Liver (tissue), 9 donors: ENCODE results near the gene ACOT7. TPM values are rescaled to one million over a fixed set of nuclear protein-coding genes. Genes with fewer than 3 reads are reported as not detected.

Experiments used
- DNase-seq: peaks from one replicate; pipeline ENCODE4 v3.0.0-alpha.2; 2017; ENCODE audit warnings: low spot score
- H3K27ac ChIP-seq, 2 donors: one replicate each; pipeline ENCODE4 v1.7.0; 2013; ENCODE audit warnings: inconsistent platforms in 2 of 2, low read length in 2 of 2, control low read depth in 1 of 2, low read depth in 1 of 2, mild to moderate bottlenecking in 1 of 2
- H3K27me3 ChIP-seq, 4 donors: one replicate each; pipeline versions ENCODE4 v1.6.1 to v1.7.0; 2013; ENCODE audit warnings: low read length in 3 of 4, inconsistent platforms in 1 of 4, mild to moderate bottlenecking in 1 of 4, moderate library complexity in 1 of 4; ENCODE audit not compliant: control insufficient read depth in 4 of 4, insufficient read depth in 4 of 4
- H3K36me3 ChIP-seq, 4 donors: one replicate each; pipeline versions ENCODE4 v1.6.1 to v1.7.0; 2013; ENCODE audit warnings: low read length in 3 of 4, mild to moderate bottlenecking in 3 of 4, low read depth in 1 of 4, moderate library complexity in 1 of 4; ENCODE audit not compliant: control insufficient read depth in 4 of 4, insufficient read depth in 3 of 4
- H3K4me1 ChIP-seq, 4 donors: one replicate each; pipeline versions ENCODE4 v1.6.1 to v1.7.0; 2013; ENCODE audit warnings: low read length in 3 of 4, mild to moderate bottlenecking in 3 of 4, moderate library complexity in 1 of 4; ENCODE audit not compliant: control insufficient read depth in 4 of 4, insufficient read depth in 4 of 4
- H3K4me3 ChIP-seq, 3 donors: one replicate each; pipeline versions ENCODE4 v1.6.1 to v1.7.0; 2013; ENCODE audit warnings: low read length in 3 of 3, control low read depth in 1 of 3, low read depth in 1 of 3, mild to moderate bottlenecking in 1 of 3
- H3K9ac ChIP-seq, 2 donors: one replicate each; pipeline ENCODE4 v1.7.0; 2013; ENCODE audit warnings: low read length in 2 of 2, mild to moderate bottlenecking in 2 of 2, moderate library complexity in 2 of 2, control low read depth in 1 of 2, low read depth in 1 of 2
- H3K9me3 ChIP-seq, 4 donors: one replicate each; pipeline versions ENCODE4 v1.6.1 to v1.7.0; 2013; ENCODE audit warnings: low read length in 3 of 4; ENCODE audit not compliant: control insufficient read depth in 4 of 4
- EGR1 ChIP-seq, 2 donors: IDR thresholded peaks; 2 replicates each; pipeline ENCODE4 v1.6.1; 2016 to 2018; ENCODE audit warnings: antibody characterized with exemption in 2 of 2, low read depth in 2 of 2
- FOXA1 ChIP-seq: IDR thresholded peaks from 2 replicates; pipeline ENCODE4 v1.6.1; 2016; ENCODE audit warnings: antibody characterized with exemption
- FOXA2 ChIP-seq: IDR thresholded peaks from 2 replicates; pipeline ENCODE4 v1.6.1; 2016; ENCODE audit warnings: antibody characterized with exemption
- GABPA ChIP-seq, 2 donors: IDR thresholded peaks in 1 of 2; conservative IDR thresholded peaks in 1 of 2; 2 replicates each; pipeline ENCODE4 v1.6.1; 2016; ENCODE audit warnings: antibody characterized with exemption in 2 of 2, mild to moderate bottlenecking in 1 of 2, moderate library complexity in 1 of 2
- HNF4A ChIP-seq, 2 donors: conservative IDR thresholded peaks; 2 replicates each; pipeline ENCODE4 v1.6.1; 2016; ENCODE audit warnings: antibody characterized with exemption in 2 of 2, mild to moderate bottlenecking in 2 of 2
- HNF4G ChIP-seq: IDR thresholded peaks from 2 replicates; pipeline ENCODE4 v1.6.1; 2016; ENCODE audit warnings: antibody characterized with exemption
- JUND ChIP-seq, 2 donors: IDR thresholded peaks; 2 replicates each; pipeline ENCODE4 v1.6.1; 2016; ENCODE audit warnings: antibody characterized with exemption in 2 of 2
- NR2F2 ChIP-seq: IDR thresholded peaks from 2 replicates; pipeline ENCODE4 v1.6.1; 2016; ENCODE audit warnings: antibody characterized with exemption
- RAD21 ChIP-seq, 2 donors: IDR thresholded peaks; 2 replicates each; pipeline ENCODE4 v1.6.1; 2016; ENCODE audit warnings: antibody characterized with exemption in 2 of 2, mild to moderate bottlenecking in 2 of 2
- RXRA ChIP-seq, 2 donors: IDR thresholded peaks; 2 replicates each; pipeline ENCODE4 v1.6.1; 2017 to 2018; ENCODE audit warnings: antibody characterized with exemption in 2 of 2, mild to moderate bottlenecking in 1 of 2
- SP1 ChIP-seq: IDR thresholded peaks from 2 replicates; pipeline ENCODE4 v1.6.1; 2018; ENCODE audit warnings: antibody characterized with exemption, mild to moderate bottlenecking
- TAF1 ChIP-seq: conservative IDR thresholded peaks from 2 replicates; pipeline ENCODE4 v1.6.1; 2016; ENCODE audit warnings: antibody characterized with exemption, mild to moderate bottlenecking
- YY1 ChIP-seq: IDR thresholded peaks from 2 replicates; pipeline ENCODE4 v1.6.1; 2016; ENCODE audit warnings: antibody characterized with exemption, mild to moderate bottlenecking
- WGBS: extraction: QIAGEN DNeasy Blood & Tissue Kit; methylation state at CpG from one replicate; pipeline ENCODE4 v1.1.7; 2013; 5-methylcytosine and 5-hydroxymethylcytosine counted together
- polyA plus RNA-seq, 2 donors: library from polyadenylated mRNA; stranded (reverse) in 1 of 2; unstranded in 1 of 2; fragments of 200-250 nt in 1 of 2; fragments of >200 nt in 1 of 2; fragmentation: Nextera tagmentation in 1 of 2; extraction: Ambion mirVana in 1 of 2; gene quantifications; one replicate each; pipeline versions ENCODE4 v1.2.1 to v1.2.3, GENCODE V29; 2013 to 2015
- total RNA-seq, 2 donors: library from RNA; depleted of rRNA; stranded (reverse); fragments of >200 nt; gene quantifications; one replicate each; pipeline ENCODE4 v1.2.3, GENCODE V29; 2014
- TF ChIP-seq, protein P1 (sequence below): IDR thresholded peaks from 2 replicates; pipeline ENCODE4 v1.6.1; 2016; ENCODE audit warnings: antibody characterized with exemption
- TF ChIP-seq, protein P2 (sequence below): IDR thresholded peaks from 2 replicates; pipeline ENCODE4 v1.6.1; 2016; ENCODE audit warnings: antibody characterized with exemption, mild to moderate bottlenecking
- TF ChIP-seq, protein P3 (sequence below): IDR thresholded peaks from 2 replicates; pipeline ENCODE4 v1.6.1; 2016; ENCODE audit warnings: antibody characterized with exemption
- TF ChIP-seq, protein P4 (sequence below): IDR thresholded peaks from 2 replicates; pipeline ENCODE4 v1.6.1; 2016; ENCODE audit warnings: antibody characterized with exemption
- TF ChIP-seq, protein P5 (sequence below): fragments of 150-350 bp; IDR thresholded peaks from 2 replicates; pipeline ENCODE4 v1.5.1; 2017; ENCODE audit warnings: improper control_type of control experiment, low read depth, low read length; ENCODE audit not compliant: missing input control
- donor health status: healthy.
- donor health status: healthy.
- donor health status: healthy.
- donor health status: healthy.
- donor health status: healthy.

The ACOT7 gene
- total and polyA plus RNA-seq, 4 donors: 8.7 to 14.4 (median 10.4) TPM

DNA sequence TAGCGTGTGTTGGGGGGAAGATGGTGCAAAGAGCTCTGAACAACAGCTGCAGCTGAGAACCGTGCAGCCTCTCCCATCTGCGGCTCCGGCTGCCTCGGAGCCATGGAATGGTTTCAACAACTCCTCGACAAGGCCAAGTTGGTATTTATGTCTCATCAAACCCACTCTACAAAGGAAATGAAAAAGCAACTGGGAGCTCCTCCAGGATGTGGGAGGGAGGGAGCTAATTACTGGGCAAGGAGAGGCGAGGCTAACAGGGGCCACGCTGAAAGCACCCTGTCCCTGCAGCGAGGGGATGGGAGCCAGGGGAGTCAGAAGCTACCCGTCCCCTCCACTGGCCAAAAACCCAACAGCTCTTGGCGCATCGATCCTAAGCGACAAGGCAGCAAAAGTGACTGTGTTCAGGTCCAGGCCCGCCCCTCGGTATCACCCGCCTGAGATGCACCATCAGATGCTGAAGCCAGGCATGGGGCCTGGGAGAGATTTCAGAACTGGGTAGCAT, 63.1 kb downstream of the ACOT7 start:
- DNase-seq: no peak
- H3K4me1 ChIP-seq: no peaks in the 10 kb centered on the region
- H3K9me3 ChIP-seq: no peaks in the 10 kb centered on the region
- TF ChIP-seq TAF1: no peak
- no peak for TF ChIP-seq SP1
- TF ChIP-seq, protein P1, sequence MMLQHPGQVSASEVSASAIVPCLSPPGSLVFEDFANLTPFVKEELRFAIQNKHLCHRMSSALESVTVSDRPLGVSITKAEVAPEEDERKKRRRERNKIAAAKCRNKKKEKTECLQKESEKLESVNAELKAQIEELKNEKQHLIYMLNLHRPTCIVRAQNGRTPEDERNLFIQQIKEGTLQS: no peak
- TF ChIP-seq YY1: no peak
- WGBS: 92% methylated on average over 16 of the region's 16 CpGs
- H3K27ac ChIP-seq: no peak overlapping the region
- H3K36me3 ChIP-seq: peaks cover 0 to 17% (median 7%) of the 10 kb centered on the region in 4 donors
- no peaks in the 10 kb centered on the region for H3K27me3 ChIP-seq
- H3K4me3 ChIP-seq: no peak overlapping the region
- H3K9ac ChIP-seq: no peak overlapping the region

DNA sequence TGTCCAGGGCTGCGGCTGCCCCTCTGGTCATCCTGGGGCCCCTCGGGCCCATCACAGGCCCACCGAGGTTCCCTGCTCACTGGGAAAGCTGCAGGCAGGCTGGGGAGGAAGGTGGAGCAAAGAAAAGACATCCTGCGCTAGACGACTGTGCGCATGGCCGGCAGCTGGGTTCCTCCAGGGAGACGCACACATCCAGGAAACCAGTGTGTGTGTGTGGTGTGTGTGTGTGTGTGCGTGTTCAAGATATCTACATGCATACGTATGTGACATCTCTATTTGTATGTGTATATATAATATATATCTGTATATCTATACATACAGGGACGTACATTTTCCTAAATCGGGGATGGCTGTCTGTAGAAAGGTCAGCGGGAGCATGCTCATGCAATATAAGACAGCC, 63.7 kb downstream of the ACOT7 start:
- no peak overlapping the region for H3K27ac ChIP-seq
- H3K4me3 ChIP-seq: no peak overlapping the region
- no peaks in the 10 kb centered on the region for H3K4me1 ChIP-seq
- WGBS: 86% methylated on average over 13 of the region's 13 CpGs
- TF ChIP-seq FOXA1: no peak
- TF ChIP-seq EGR1 (IDR thresholded peaks at IDR 0.05; ENCODE audit: low read depth in 2 of 2): no peak
- no peak for TF ChIP-seq YY1
- no peaks in the 10 kb centered on the region for H3K9me3 ChIP-seq
- no peaks in the 10 kb centered on the region for H3K27me3 ChIP-seq
- no peak overlapping the region for H3K9ac ChIP-seq
- peaks cover 0 to 17% (median 7%) of the 10 kb centered on the region in 4 donors for H3K36me3 ChIP-seq
- no peak for DNase-seq

DNA sequence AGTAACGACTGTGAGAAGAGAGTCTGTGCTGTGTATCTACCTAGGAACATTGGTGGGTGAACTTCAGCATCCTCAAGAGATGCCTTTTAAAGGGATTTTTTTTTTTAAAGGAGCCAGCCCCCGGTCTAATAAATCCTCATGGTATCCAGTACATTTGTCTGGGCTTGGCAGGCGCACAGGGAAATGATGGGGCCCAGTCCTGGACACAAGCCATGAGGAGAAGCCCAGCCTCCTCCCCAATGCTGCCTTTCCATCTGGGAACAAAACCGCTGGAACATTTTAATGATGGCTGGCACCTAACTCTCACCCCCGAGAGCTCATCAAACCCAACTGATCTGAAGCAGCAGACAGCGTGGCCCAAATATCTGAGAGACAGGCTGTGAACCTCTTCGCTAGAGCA, 64.2 kb downstream of the ACOT7 start:
- Histone ChIP-seq H3K9ac (no peak overlapping the region), H3K27ac (no peak overlapping the region)

More for the DNA sequence above, 64.2 kb downstream of the ACOT7 start:
- Histone ChIP-seq H3K4me3 (no peak overlapping the region), H3K27me3 (no peaks in the 10 kb centered on the region), H3K4me1 (no peaks in the 10 kb centered on the region), H3K36me3 (peaks cover 0 to 17% (median 7%) of the 10 kb centered on the region in 4 donors), H3K9me3 (no peaks in the 10 kb centered on the region)
- no peak for DNase-seq
- TF ChIP-seq GABPA (IDR thresholded peaks at IDR 0.05 in 1 of 2, conservative IDR thresholded peaks at IDR 0.05 in 1 of 2): no peak
- TF ChIP-seq HNF4G: no peak
- TF ChIP-seq JUND (IDR thresholded peaks at IDR 0.05): no peak
- TF ChIP-seq HNF4A (conservative IDR thresholded peaks at IDR 0.05): no peak
- no peak for TF ChIP-seq YY1
- TF ChIP-seq, protein P2, sequence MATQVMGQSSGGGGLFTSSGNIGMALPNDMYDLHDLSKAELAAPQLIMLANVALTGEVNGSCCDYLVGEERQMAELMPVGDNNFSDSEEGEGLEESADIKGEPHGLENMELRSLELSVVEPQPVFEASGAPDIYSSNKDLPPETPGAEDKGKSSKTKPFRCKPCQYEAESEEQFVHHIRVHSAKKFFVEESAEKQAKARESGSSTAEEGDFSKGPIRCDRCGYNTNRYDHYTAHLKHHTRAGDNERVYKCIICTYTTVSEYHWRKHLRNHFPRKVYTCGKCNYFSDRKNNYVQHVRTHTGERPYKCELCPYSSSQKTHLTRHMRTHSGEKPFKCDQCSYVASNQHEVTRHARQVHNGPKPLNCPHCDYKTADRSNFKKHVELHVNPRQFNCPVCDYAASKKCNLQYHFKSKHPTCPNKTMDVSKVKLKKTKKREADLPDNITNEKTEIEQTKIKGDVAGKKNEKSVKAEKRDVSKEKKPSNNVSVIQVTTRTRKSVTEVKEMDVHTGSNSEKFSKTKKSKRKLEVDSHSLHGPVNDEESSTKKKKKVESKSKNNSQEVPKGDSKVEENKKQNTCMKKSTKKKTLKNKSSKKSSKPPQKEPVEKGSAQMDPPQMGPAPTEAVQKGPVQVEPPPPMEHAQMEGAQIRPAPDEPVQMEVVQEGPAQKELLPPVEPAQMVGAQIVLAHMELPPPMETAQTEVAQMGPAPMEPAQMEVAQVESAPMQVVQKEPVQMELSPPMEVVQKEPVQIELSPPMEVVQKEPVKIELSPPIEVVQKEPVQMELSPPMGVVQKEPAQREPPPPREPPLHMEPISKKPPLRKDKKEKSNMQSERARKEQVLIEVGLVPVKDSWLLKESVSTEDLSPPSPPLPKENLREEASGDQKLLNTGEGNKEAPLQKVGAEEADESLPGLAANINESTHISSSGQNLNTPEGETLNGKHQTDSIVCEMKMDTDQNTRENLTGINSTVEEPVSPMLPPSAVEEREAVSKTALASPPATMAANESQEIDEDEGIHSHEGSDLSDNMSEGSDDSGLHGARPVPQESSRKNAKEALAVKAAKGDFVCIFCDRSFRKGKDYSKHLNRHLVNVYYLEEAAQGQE: no peak
- no peak for TF ChIP-seq NR2F2
- no peak for TF ChIP-seq FOXA1
- TF ChIP-seq, protein P3, sequence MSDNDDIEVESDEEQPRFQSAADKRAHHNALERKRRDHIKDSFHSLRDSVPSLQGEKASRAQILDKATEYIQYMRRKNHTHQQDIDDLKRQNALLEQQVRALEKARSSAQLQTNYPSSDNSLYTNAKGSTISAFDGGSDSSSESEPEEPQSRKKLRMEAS: no peak
- TF ChIP-seq RAD21 (IDR thresholded peaks at IDR 0.05): no peak
- TF ChIP-seq RXRA (IDR thresholded peaks at IDR 0.05): no peak
- TF ChIP-seq SP1: no peak
- TF ChIP-seq, protein P4, sequence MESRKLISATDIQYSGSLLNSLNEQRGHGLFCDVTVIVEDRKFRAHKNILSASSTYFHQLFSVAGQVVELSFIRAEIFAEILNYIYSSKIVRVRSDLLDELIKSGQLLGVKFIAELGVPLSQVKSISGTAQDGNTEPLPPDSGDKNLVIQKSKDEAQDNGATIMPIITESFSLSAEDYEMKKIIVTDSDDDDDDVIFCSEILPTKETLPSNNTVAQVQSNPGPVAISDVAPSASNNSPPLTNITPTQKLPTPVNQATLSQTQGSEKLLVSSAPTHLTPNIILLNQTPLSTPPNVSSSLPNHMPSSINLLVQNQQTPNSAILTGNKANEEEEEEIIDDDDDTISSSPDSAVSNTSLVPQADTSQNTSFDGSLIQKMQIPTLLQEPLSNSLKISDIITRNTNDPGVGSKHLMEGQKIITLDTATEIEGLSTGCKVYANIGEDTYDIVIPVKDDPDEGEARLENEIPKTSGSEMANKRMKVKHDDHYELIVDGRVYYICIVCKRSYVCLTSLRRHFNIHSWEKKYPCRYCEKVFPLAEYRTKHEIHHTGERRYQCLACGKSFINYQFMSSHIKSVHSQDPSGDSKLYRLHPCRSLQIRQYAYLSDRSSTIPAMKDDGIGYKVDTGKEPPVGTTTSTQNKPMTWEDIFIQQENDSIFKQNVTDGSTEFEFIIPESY: no peak
- TF ChIP-seq, protein P1: no peak
- no peak for TF ChIP-seq FOXA2
- TF ChIP-seq, protein P5, sequence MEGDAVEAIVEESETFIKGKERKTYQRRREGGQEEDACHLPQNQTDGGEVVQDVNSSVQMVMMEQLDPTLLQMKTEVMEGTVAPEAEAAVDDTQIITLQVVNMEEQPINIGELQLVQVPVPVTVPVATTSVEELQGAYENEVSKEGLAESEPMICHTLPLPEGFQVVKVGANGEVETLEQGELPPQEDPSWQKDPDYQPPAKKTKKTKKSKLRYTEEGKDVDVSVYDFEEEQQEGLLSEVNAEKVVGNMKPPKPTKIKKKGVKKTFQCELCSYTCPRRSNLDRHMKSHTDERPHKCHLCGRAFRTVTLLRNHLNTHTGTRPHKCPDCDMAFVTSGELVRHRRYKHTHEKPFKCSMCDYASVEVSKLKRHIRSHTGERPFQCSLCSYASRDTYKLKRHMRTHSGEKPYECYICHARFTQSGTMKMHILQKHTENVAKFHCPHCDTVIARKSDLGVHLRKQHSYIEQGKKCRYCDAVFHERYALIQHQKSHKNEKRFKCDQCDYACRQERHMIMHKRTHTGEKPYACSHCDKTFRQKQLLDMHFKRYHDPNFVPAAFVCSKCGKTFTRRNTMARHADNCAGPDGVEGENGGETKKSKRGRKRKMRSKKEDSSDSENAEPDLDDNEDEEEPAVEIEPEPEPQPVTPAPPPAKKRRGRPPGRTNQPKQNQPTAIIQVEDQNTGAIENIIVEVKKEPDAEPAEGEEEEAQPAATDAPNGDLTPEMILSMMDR: no peak
- TF ChIP-seq TAF1: no peak
- TF ChIP-seq EGR1 (IDR thresholded peaks at IDR 0.05; ENCODE audit: low read depth in 2 of 2): no peak
- 89% methylated on average over 7 of the region's 7 CpGs for WGBS
